HG03095 (cell line): ENCODE data around the gene TMEM8B.
A peak's percentile ranks its signal among the peaks of the same experiment; 100 is the strongest.

Experiments used
- ATAC-seq: cut with Tn5 transposase; IDR thresholded peaks from one replicate; pipeline ENCODE4 v1.9.1; 2021; ENCODE audit warnings: moderate library complexity; ENCODE audit not compliant: unreplicated experiment

The TMEM8B gene

GRCh38 chr9:35836595-35836994 lies 7.6 kb downstream of the TMEM8B start:
- no peak for ATAC-seq

- no peak for ATAC-seq
Observed at GRCh38 chr9:35839926-35840325, 10.9 kb downstream of the TMEM8B start.

GRCh38 chr9:35840881-35841644 lies 12.0 kb downstream of the TMEM8B start:
- no peak for ATAC-seq

GRCh38 chr9:35841645-35841900 lies 12.5 kb downstream of the TMEM8B start:
- ATAC-seq, result no peak

- no peak for ATAC-seq
Observed at GRCh38 chr9:35842020-35842745, 13.2 kb downstream of the TMEM8B start.

GRCh38 chr9:35842795-35843194 lies 13.8 kb downstream of the TMEM8B start:
- ATAC-seq, result peak; percentile 81

GRCh38 chr9:35844628-35845270 lies 15.7 kb downstream of the TMEM8B start:
- ATAC-seq, result no peak

- no peak for ATAC-seq
Observed at GRCh38 chr9:35845824-35846771, 17.1 kb downstream of the TMEM8B start.

- ATAC-seq, result peak; percentile 87
Observed at GRCh38 chr9:35847792-35848572, 19.0 kb downstream of the TMEM8B start.

- ATAC-seq, result no peak
Observed at GRCh38 chr9:35852267-35852815, 23.3 kb downstream of the TMEM8B start.

GRCh38 chr9:35852876-35853865 lies 24.1 kb downstream of the TMEM8B start:
- no peak for ATAC-seq

GRCh38 chr9:35854091-35854762 lies 25.2 kb downstream of the TMEM8B start:
- ATAC-seq, result no peak

- ATAC-seq, result no peak
Observed at GRCh38 chr9:35856206-35856605, 27.2 kb downstream of the TMEM8B start.

GRCh38 chr9:35856882-35857281 lies 27.9 kb downstream of the TMEM8B start:
- no peak for ATAC-seq

GRCh38 chr9:35858458-35858857 lies 29.4 kb downstream of the TMEM8B start:
- ATAC-seq, result no peak

- no peak for ATAC-seq
Observed at GRCh38 chr9:35859310-35859989, 30.4 kb downstream of the TMEM8B start.

GRCh38 chr9:35859990-35860339 lies 30.9 kb downstream of the TMEM8B start:
- ATAC-seq, result no peak
